T-helper 2 cell treated with Interferon-gamma antibody and Interleukin-4, amounts not matched to agents 100 ng/mL and 5 ng/mL, for 36 hours (primary cell): ENCODE measurements around the gene SORCS2. TPM values are rescaled to one million over a fixed set of nuclear protein-coding genes. Genes with fewer than 3 reads are reported as not detected.
"Not testable (repeated sequence)": the region's sequence is repeated elsewhere in the genome, so short reads cannot be mapped to it uniquely, and the experiment has no call there.

Source experiments
- intact Hi-C: fragments of 100-400 bp; cut with micrococcal nuclease; formaldehyde crosslinking; loops from one replicate; pipeline ENCODE4 v1.15.1; 2023
- total RNA-seq: library from RNA; stranded (reverse); gene quantifications from 2 replicates; pipeline ENCODE4 v1.2.3, GENCODE V29; 2022

Gene SORCS2
- total RNA-seq, 1 donor from 2014 or later: 0.05 TPM

- intact Hi-C loops: no loop called here
These were observed 243.2 kb downstream of the SORCS2 start for GRCh38 chr4:7435471-7436061.

GRCh38 chr4:7436256-7436655 is 243.9 kb downstream of the SORCS2 start:
- intact Hi-C loops: no loop called here

GRCh38 chr4:7439699-7440098 is 247.4 kb downstream of the SORCS2 start:
- intact Hi-C loops: no loop called here

GRCh38 chr4:7441201-7441600 is 248.9 kb downstream of the SORCS2 start:
- intact Hi-C loops: no loop called here

DNA sequence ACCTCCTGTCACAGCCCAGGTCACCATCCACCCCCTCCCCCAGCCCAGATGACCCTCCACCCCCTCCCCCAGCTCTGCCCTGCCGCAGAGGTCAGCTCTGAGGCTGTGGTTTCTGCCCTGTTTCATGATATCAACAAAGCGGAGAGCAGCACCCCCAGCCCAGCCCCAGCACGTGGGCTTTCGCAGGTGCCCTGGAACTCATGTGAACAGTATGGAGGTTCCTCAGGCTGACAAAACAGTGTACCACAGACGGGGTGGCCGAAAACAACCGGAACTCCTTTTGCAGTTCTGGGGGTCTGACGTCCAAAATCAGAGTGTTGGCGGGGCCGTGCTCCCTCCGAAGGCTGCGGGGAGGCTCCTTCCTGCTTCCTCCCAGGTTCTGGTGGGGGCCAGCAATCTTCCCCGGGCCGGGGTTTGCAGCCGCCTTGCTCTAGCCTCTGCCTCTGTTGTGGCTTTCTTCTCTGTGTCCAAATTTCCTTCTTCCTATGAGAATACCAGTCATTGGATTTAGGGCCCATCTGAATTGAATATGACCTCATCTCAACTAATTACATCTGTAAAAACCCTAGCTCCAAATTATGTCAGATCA is 250.3 kb downstream of the SORCS2 start:
- intact Hi-C loops: no loop called here

- intact Hi-C loops: no loop called here
These were observed 252.0 kb downstream of the SORCS2 start for GRCh38 chr4:7444314-7444713.

GRCh38 chr4:7444731-7445130 is 252.4 kb downstream of the SORCS2 start:
- intact Hi-C loops: no loop called here

DNA sequence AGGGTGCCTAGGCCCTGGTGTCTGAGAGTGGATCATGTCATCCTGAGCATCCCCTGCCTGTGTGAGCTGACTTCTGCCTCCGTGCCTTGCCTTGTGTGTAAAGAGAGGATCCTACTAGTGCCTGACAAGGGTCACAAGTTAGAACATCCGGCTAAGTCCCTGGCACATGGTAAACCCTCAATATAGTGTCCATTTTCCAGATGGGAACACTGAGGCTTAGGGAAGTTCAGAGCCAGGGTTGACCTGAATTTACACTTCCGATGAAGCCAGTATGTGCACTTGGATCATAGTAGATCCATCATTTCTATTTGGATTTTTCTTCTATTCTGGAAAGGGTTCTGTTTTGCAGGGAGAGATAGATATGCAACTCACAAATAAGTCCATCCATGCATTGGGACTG is 254.9 kb downstream of the SORCS2 start:
- intact Hi-C loops: no loop called here

DNA sequence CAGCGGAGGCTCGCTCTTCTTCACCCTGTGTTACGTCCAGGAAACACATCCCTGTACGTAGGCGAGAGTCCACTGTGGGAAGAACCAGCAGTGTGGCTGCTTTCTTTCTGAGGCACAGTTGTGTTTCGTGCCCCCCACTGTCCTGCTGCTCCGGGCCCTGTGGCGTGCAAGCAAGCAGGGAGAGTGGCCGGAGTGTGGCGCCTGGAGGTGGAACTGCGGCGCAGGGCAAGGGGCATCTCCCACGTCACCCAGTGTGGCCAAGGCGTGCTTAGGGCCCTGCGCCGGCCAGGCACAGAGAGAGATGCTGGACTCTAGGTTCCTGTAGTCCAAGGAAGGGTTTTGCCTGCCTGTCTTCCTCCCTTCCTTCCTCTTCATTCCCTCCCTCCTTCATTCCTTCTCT is 255.7 kb downstream of the SORCS2 start:
- intact Hi-C loops: no loop called here

- intact Hi-C loops: no loop called here
These were observed 258.6 kb downstream of the SORCS2 start for GRCh38 chr4:7450775-7451433.

DNA sequence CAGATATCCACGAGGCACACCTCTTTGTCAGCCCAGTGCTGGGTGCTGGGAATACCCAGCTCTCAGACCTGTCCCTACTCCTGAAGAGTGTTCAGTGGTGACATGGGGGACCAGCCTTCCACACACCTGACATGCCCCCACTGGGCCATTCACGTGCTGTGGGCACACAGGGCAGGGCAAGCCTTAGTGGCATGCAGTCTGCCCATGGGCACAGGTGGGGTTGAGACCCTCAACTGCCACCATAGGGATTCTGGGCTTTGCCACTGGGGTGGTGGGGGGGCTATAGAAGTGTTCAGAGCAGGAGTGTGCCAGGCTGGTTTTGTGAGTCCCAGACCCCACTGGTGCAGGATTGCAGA is 259.1 kb downstream of the SORCS2 start:
- intact Hi-C loops: no loop called here

- intact Hi-C loops: no loop called here
These were observed 259.5 kb downstream of the SORCS2 start for GRCh38 chr4:7451800-7452199.

DNA sequence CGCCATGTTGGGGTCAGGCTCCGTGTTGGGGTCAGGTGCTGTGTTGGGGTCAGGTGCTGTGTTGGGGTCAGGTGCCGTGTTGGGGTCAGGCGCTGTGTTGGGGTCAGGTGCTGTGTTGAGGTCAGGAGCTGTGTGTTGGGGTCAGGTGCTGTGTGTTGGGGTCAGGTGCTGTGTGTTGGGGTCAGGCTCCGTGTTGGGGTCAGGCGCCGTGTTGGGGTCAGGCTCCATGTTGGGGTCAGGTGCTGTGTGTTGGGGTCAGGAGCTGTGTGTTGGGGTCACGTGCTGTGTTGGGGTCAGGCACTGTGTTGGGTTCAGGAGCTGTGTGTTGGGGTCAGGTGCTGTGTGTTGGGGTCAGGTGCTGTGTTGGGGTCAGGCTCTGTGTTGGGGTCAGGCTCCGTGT is 260.5 kb downstream of the SORCS2 start:
- intact Hi-C loops: not testable (repeated sequence)

GRCh38 chr4:7457201-7458065 is 265.1 kb downstream of the SORCS2 start:
- intact Hi-C loops: no loop called here

- intact Hi-C loops: no loop called here
These were observed 265.7 kb downstream of the SORCS2 start for GRCh38 chr4:7458066-7458425.

DNA sequence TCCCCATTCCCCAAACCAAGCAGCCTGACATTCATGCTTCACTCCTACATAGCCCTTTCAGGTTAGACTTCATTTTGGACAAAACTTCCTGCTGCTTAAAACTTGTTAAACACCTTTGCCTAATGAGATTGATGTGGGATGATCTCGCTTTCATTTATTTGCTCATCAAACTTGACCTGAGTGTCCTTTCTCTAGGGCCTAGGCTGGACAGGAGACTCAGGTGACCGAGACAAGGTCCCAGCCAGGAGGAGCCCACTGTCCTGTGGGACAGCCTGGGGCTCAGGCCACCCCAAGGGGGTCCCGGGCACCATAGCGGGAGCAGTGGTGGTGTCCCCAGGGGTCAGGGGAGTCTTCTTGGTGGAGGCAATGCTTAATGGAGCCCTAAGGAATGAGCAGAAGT is 266.1 kb downstream of the SORCS2 start:
- intact Hi-C loops: no loop called here

- intact Hi-C loops: no loop called here
These were observed 267.1 kb downstream of the SORCS2 start for GRCh38 chr4:7459471-7459870.

DNA sequence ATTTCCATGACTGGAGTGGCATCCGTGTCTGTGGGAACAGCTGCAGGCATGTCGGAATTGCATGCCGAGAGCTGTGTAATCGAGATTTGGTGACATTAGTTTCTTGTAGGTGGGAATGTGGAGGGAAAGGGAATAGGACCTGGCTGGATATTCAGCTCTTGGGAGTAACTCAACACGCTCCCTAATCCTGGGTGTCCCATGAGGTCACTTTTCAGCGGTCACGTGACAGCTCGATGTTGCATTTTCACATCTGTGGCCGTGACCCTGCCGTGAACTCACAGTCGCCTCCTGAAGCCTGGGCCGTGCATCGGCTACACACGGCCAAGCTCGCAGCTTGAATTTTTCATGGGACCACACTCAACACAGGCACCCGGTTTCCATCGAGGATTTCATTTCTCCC is 268.2 kb downstream of the SORCS2 start:
- intact Hi-C loops: no loop called here

- intact Hi-C loops: no loop called here
These were observed 268.9 kb downstream of the SORCS2 start for GRCh38 chr4:7461230-7461629.

- intact Hi-C loops: no loop called here
These were observed 270.2 kb downstream of the SORCS2 start for GRCh38 chr4:7462509-7462971.

DNA sequence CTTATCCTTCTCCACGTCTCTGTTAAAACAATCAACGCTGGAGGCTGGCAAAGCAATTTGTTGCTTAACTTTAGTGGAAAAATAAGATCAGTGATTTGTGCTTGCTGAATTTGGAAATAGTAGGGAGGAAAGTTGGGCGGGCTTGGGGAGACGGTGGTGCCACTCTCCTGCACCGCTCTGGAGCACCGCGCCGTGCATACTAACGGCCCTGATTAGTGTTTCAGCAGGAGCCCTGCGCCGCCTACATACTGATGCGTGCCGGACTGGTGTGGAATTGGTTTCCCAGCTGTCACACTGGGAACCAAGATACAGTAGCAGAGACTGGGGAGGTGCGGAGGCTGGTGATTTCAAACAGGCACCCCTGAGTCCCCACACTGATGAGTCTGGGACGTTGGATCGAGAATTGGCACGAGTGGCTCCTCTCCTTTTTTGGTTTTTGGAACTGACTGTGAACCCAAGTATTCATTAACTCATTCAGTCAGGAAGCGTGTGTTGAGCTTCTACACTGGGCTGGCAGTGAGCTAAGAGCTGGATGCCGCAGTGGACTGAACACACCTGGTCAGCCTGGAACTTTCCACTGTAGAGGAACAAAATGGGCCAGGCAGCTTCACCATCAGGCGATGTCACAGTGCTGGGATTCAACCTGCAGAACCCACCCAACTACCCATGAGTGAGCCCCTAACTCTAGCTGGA is 271.4 kb downstream of the SORCS2 start:
- intact Hi-C loops: no loop called here

DNA sequence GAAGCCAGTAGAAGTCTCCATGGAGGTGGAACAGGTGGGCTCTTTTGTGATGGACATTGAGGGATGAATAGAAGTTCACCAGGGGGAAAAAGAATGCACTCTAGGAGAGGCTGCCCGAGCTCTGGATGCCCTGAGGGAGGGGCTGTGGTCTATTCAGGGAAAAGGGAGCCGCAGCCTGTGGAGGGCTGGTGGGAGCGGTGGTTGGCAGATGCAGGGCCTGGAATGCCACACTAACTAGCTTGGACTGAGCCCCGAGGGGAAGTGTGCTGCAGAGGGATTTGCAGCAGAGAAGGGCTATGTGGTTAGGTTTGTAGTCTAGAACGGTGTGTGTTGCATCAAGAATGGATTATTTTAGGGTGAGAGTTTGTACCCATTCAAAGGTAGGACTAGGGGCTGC is 271.9 kb downstream of the SORCS2 start:
- intact Hi-C loops: no loop called here
